Measurements from ENCODE around the gene ARMC7. TPM values are rescaled to one million over a fixed set of nuclear protein-coding genes. Genes with fewer than 3 reads are reported as not detected.

ARMC7 gene
- total RNA-seq, 1 experiment from 2014 or later = 43.2 TPM

DNA sequence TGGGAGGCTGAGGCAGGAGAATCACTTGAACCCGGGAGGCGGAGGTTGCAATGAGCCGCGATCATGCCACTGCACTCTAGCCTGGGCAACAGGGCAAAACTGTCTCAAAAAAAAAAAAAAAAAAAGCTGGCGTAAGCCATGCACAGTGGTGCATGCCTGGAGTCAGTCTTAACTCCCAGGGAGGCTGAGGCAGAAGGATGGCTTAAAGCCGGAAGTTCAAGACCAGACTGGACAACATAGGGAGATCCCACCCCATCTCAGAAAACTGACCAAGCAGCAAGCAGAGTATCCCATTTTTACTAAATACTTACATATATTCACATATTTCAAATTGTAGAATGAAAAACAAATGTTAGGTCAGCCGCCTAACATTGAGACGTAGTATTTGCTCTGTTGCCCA, 17.2 kb downstream of the ARMC7 start:
- TF ChIP-seq, protein P1, sequence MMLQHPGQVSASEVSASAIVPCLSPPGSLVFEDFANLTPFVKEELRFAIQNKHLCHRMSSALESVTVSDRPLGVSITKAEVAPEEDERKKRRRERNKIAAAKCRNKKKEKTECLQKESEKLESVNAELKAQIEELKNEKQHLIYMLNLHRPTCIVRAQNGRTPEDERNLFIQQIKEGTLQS (IDR thresholded peaks at IDR 0.05) = no peak
- TF ChIP-seq POLR2AphosphoS5 (IDR thresholded peaks at IDR 0.05; ENCODE audit: low read depth, low read length) = no peak
- TF ChIP-seq, protein P2, sequence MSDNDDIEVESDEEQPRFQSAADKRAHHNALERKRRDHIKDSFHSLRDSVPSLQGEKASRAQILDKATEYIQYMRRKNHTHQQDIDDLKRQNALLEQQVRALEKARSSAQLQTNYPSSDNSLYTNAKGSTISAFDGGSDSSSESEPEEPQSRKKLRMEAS (IDR thresholded peaks at IDR 0.05) = no peak
- no peak for TF ChIP-seq CBX3 (IDR thresholded peaks at IDR 0.05; ENCODE audit: low read depth)
- TF ChIP-seq, protein P3, sequence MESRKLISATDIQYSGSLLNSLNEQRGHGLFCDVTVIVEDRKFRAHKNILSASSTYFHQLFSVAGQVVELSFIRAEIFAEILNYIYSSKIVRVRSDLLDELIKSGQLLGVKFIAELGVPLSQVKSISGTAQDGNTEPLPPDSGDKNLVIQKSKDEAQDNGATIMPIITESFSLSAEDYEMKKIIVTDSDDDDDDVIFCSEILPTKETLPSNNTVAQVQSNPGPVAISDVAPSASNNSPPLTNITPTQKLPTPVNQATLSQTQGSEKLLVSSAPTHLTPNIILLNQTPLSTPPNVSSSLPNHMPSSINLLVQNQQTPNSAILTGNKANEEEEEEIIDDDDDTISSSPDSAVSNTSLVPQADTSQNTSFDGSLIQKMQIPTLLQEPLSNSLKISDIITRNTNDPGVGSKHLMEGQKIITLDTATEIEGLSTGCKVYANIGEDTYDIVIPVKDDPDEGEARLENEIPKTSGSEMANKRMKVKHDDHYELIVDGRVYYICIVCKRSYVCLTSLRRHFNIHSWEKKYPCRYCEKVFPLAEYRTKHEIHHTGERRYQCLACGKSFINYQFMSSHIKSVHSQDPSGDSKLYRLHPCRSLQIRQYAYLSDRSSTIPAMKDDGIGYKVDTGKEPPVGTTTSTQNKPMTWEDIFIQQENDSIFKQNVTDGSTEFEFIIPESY (IDR thresholded peaks at IDR 0.05; ENCODE audit: extremely low read depth, insufficient replicate concordance, low read length) = no peak
- no peak for TF ChIP-seq SIN3A (IDR thresholded peaks at IDR 0.05; ENCODE audit: low read depth)
- TF ChIP-seq YY1 (IDR thresholded peaks at IDR 0.05; ENCODE audit: extremely low read depth, insufficient replicate concordance, low read depth, low read length) = no peak
- no peak for TF ChIP-seq CEBPB (IDR thresholded peaks at IDR 0.05; ENCODE audit: low read depth)
- no peak for TF ChIP-seq POLR2A (IDR thresholded peaks at IDR 0.05; ENCODE audit: borderline replicate concordance, extremely low read depth, insufficient read depth, insufficient read length)
- TF ChIP-seq SP1 (IDR thresholded peaks at IDR 0.05; ENCODE audit: low read depth) = no peak
- TF ChIP-seq JUND (IDR thresholded peaks at IDR 0.05) = no peak
- TF ChIP-seq EZH2 (IDR thresholded peaks at IDR 0.05) = no peak
- TF ChIP-seq TCF7L2 (IDR thresholded peaks at IDR 0.05; ENCODE audit: borderline replicate concordance, extremely low read depth, insufficient read depth, insufficient read length) = no peak
- TF ChIP-seq, protein P4, sequence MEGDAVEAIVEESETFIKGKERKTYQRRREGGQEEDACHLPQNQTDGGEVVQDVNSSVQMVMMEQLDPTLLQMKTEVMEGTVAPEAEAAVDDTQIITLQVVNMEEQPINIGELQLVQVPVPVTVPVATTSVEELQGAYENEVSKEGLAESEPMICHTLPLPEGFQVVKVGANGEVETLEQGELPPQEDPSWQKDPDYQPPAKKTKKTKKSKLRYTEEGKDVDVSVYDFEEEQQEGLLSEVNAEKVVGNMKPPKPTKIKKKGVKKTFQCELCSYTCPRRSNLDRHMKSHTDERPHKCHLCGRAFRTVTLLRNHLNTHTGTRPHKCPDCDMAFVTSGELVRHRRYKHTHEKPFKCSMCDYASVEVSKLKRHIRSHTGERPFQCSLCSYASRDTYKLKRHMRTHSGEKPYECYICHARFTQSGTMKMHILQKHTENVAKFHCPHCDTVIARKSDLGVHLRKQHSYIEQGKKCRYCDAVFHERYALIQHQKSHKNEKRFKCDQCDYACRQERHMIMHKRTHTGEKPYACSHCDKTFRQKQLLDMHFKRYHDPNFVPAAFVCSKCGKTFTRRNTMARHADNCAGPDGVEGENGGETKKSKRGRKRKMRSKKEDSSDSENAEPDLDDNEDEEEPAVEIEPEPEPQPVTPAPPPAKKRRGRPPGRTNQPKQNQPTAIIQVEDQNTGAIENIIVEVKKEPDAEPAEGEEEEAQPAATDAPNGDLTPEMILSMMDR (IDR thresholded peaks at IDR 0.05 in 2 of 3, conservative IDR thresholded peaks at IDR 0.05 in 1 of 3; ENCODE audit: borderline replicate concordance in 1 of 3, insufficient read depth in 1 of 3, low read depth in 2 of 3, low read length in 2 of 3) = no peak
- TF ChIP-seq, protein P5, sequence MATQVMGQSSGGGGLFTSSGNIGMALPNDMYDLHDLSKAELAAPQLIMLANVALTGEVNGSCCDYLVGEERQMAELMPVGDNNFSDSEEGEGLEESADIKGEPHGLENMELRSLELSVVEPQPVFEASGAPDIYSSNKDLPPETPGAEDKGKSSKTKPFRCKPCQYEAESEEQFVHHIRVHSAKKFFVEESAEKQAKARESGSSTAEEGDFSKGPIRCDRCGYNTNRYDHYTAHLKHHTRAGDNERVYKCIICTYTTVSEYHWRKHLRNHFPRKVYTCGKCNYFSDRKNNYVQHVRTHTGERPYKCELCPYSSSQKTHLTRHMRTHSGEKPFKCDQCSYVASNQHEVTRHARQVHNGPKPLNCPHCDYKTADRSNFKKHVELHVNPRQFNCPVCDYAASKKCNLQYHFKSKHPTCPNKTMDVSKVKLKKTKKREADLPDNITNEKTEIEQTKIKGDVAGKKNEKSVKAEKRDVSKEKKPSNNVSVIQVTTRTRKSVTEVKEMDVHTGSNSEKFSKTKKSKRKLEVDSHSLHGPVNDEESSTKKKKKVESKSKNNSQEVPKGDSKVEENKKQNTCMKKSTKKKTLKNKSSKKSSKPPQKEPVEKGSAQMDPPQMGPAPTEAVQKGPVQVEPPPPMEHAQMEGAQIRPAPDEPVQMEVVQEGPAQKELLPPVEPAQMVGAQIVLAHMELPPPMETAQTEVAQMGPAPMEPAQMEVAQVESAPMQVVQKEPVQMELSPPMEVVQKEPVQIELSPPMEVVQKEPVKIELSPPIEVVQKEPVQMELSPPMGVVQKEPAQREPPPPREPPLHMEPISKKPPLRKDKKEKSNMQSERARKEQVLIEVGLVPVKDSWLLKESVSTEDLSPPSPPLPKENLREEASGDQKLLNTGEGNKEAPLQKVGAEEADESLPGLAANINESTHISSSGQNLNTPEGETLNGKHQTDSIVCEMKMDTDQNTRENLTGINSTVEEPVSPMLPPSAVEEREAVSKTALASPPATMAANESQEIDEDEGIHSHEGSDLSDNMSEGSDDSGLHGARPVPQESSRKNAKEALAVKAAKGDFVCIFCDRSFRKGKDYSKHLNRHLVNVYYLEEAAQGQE (IDR thresholded peaks at IDR 0.05; ENCODE audit: low read depth) = no peak
- no peak for TF ChIP-seq ZNF274 (IDR thresholded peaks at IDR 0.05; ENCODE audit: low read depth, low read length)
- TF ChIP-seq SRF (IDR thresholded peaks at IDR 0.05; ENCODE audit: low read depth) = no peak
- TF ChIP-seq EZH2phosphoT487 (IDR thresholded peaks at IDR 0.05; ENCODE audit: borderline replicate concordance) = no peak
- TF ChIP-seq EGR1 (IDR thresholded peaks at IDR 0.05; ENCODE audit: low read depth) = no peak
- no peak for TF ChIP-seq RAD21 (IDR thresholded peaks at IDR 0.05; ENCODE audit: low read depth)
- no peak overlapping the region for H2AFZ ChIP-seq (ENCODE audit: low read depth, low read length, poor library complexity, severe bottlenecking)
- peaks cover 0 to 23% of the 10 kb centered on the region in 2 experiments; a peak in 1 of 4 replicates for H3K36me3 ChIP-seq (ENCODE audit: control insufficient read depth in 1 of 2, insufficient read depth in 2 of 2, low read length in 2 of 2)
- no peak overlapping the region for H3K4me2 ChIP-seq (ENCODE audit: low read length)
- H3K9ac ChIP-seq (ENCODE audit: low read length) = no peak overlapping the region
- H3K9me2 ChIP-seq (ENCODE audit: insufficient read depth) = no peaks in the 10 kb centered on the region
- H3K4me1 ChIP-seq (ENCODE audit: control insufficient read depth in 1 of 2, insufficient read depth in 2 of 2, low read length in 2 of 2) = peaks cover 43 to 78% of the 10 kb centered on the region in 2 experiments
- intact Hi-C loops (cut with micrococcal nuclease) = no loop called here
- no peaks in the 10 kb centered on the region for H3K27me3 ChIP-seq (ENCODE audit: insufficient read depth, low read length)
- POLR2A ChIA-PET = interaction anchor here (0.8 to 1.8 kb wide), 2 partner anchors 13 to 72 kb away, joined by 3 to 4 read pairs; no protein-coding TSS in a partner anchor
- CTCF ChIA-PET = interaction anchor here (5.6 kb wide), 1 partner anchor 13 kb away, joined by 75 read pairs; no protein-coding TSS in a partner anchor
- peaks cover 85% of the 10 kb centered on the region for H3K79me2 ChIP-seq (ENCODE audit: insufficient read depth, low read length)
- RAD21 ChIA-PET (ENCODE audit: low non-redundant PET in 1 of 2, low total read pairs in 2 of 2, uncharacterized antibody in 2 of 2, unreplicated experiment in 2 of 2) = no interaction called here
- no peak for ATAC-seq
- H4K20me1 ChIP-seq (ENCODE audit: insufficient read depth) = no peaks in the 10 kb centered on the region
- no peak for DNase-seq (ENCODE audit: low read depth, low spot score)
- no peak overlapping the region for H3K27ac ChIP-seq (ENCODE audit: low read depth, low read length)
- BruUV-seq (replicated peaks) = no TSS peak
- H3K4me3 ChIP-seq (replicated peaks in 1 of 2; ENCODE audit: low read depth in 1 of 2, low read length in 2 of 2) = no peak overlapping the region
- no peaks in the 10 kb centered on the region for H3K9me3 ChIP-seq (ENCODE audit: control insufficient read depth in 1 of 2, insufficient read depth in 1 of 2, low read depth in 1 of 2, low read length in 2 of 2)

Data from HCT116 (cell line).